NCI-H2029 (cell line): ENCODE measurements around the gene FAM219A.
"Not testable (repeated sequence)": the region's sequence is repeated elsewhere in the genome, so short reads cannot be mapped to it uniquely, and the experiment has no call there.

ENCODE experiments used
- DNase-seq: peaks from one replicate; lab custom pipeline; 2025; lab: John Stamatoyannopoulos, UW

Gene FAM219A

GRCh38 chr9:34484678-34485077, 26.3 kb upstream of the FAM219A start:
- no peak for DNase-seq

- DNase-seq, result not testable (repeated sequence)
These were observed 24.4 kb upstream of the FAM219A start for GRCh38 chr9:34482746-34483145.

DNA sequence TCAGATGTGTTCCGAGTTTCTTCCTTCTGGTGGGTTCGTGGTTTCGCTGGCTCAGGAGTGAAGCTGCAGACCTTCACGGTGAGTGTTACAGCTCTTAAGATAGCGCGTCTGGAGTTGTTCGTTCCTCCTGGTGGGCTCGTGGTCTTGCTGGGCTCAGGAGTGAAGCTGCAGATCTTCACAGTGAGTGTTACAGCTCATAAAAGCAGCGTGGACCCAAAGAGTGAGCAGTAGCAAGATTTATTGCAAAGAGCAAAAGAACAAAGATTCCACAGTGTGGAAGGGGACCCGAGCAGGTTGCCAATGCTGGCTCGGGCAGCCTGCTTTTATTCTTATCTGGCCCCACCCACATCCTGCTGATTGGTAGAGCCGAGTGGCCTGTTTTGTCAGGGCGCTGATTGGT, 23.2 kb upstream of the FAM219A start:
- not testable (repeated sequence) for DNase-seq

- no peak for DNase-seq
These were observed 21.1 kb upstream of the FAM219A start for GRCh38 chr9:34479431-34479866.

- no peak for DNase-seq
These were observed 19.2 kb upstream of the FAM219A start for GRCh38 chr9:34477541-34477940.

DNA sequence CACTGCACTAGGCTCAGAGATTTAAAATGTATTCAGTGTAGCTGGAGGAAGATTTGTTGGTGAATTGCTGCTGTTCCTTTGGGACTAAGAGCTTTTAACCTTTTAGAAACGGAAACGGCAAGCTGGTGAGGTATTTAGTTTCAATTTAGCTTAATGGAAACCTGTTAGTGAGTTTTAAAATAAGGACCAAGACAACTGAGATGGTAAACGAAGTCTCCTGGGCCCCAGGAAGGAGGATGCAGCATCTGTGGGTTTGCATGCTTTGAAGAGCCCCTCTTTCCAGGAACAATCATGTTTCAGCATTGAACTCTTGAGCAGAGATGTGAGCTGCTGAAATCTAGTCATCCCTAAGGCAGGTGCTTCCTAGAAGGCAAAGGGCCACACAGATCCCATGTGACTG, 16.7 kb upstream of the FAM219A start:
- no peak for DNase-seq

GRCh38 chr9:34465468-34465867, 7.1 kb upstream of the FAM219A start:
- DNase-seq, result no peak

- no peak for DNase-seq
These were observed 6.2 kb upstream of the FAM219A start for GRCh38 chr9:34464571-34464970.

DNA sequence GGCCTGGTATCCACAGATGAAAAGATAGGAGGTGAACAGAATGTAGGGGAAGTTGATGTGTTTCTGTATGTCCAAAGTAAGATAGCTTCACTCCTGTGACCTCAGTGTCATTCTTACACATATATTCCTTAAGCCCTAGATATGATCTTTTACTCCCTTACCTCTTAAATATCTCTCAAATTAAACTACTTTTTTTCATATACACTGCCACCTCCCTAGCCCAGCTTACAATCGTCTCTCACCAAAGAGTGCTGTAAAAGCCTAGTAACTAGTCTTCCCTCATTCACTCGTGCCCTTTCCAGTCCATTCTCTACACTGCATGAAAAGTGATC, 5.5 kb upstream of the FAM219A start:
- DNase-seq, result no peak

DNA sequence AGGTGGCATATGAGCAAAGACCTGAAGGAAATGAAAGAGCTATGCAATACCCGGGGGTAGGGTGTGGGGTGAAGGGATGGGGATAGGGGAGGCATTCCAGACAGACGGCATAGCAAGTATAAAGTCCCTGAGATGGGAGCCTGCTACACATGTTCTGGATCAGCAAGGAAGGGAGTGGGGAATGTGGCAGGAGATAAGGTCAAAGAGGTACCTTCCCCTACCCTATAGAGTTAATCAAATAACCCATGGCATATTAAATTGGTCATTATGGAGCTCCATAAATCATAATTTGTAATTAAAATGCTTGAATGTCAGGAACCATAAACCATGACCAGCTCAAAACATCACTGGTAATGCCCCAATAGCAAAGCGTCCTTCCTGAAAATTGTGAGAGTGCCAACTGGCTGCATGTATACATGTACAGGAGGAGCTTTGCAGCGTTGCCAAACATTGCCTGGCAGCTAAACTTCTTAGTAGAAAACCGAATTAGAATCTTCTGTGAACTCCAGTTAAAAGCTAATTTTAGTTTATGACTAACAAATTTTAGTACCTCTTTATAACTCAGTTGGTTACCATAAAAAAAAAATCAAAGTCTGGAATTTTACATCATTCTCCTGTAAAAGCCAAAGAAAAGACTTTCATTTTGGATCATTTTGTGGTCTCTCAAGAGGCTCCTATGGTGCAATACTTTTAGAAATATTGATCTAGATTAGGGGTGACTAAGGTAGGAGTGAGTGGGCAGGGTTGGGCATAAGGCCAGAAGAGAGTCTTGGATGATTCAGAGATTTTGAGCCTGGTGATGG, 4.9 kb upstream of the FAM219A start:
- DNase-seq, result no peak

DNA sequence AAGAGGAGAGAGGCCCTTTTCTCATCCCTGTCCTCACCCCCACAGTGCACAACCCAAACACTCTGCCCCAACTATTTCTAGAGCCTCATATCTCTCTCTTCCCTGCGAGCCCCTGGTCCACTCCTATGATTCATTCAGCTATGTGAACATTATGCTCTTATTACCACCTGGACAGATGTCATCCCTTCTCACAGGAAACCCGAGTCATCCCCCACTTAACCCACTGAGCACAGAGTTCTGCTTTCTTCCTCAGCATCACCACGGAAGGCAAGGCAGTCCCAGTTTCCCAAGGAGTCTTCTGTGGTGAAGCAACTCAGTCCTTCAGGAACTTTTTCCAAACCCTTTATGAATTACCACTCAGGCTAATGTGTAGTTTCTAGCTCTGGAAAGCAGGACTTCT, 1.6 kb upstream of the FAM219A start:
- DNase-seq, result no peak

DNA sequence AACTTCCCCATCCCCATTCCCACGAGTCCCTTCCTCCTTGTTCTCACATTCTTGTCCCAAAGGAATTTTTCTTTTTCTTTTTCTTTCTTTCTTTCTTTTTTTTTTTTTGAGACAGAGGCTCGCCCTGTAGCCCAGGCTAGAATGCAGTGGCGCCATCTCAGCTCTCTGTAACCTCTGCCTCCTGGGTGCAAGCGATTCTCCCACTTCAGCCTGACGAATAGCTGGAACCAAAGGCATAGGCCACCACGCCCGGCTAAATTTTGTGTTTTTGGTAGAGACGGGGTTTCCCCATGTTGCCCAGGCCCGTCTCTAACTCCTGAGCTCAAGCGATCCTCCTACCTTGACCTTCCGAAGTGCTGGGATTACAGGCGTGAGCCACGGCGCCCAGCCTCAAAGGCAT, 986 bp upstream of the FAM219A start:
- DNase-seq, result no peak

DNA sequence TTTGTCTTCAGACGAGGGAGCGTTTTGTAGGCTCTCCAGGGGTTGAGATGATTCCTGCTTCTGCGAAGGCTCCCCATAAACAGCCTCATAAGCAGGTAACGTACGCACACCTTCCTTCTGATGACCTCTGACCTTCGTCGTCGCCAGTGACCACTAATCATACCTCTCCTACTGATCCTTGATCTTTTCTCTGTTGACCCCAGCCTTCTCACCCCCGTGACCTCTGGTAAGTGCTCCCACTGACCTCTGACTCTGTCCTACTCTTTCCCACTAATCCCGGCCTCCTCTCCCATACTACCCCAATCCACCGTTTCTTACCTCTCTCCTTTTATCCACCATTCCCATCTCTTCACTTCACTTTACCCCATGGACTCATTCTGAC, 580 bp upstream of the FAM219A start:
- DNase-seq, result no peak

DNA sequence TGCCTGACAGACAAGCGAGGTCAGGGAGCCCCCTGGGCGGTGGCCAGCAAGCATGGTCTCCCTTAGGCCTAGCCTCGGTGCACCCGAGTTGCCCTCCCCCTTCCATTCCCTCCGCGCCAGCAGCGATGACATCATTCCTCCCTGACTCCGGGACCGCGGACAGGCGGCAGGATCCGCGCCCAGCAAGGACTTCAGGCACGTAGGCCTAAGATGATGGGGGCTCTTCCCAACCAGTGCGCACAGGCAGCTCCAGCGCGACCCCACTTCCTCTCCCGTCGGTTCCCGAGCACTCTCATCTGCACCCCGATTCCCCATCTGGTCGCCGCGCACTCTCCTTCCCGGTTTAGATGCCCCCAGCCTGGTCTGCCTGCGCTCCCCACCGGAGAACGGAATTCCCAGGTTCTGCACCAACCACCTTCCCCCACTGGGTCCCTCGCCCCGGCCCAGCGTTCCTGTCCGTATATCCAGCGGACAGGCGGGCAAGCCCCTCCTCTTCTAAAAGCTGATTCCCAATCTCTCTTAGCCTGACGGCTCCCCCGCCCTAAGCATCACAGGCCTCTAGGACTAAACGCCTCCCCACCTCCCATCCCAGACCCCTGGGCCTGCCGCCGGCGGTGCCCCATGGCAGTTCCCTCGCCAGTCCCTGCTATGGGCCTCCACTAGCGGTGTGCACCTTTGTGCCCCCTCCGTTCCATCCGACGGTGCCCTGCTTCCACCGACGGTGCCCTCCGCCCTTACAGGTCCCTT, 931 bp downstream of the FAM219A start:
- peak; percentile 69 for DNase-seq

GRCh38 chr9:34456746-34457145, 1.6 kb downstream of the FAM219A start:
- no peak for DNase-seq

- no peak for DNase-seq
These were observed 2.2 kb downstream of the FAM219A start for GRCh38 chr9:34456151-34456550.

DNA sequence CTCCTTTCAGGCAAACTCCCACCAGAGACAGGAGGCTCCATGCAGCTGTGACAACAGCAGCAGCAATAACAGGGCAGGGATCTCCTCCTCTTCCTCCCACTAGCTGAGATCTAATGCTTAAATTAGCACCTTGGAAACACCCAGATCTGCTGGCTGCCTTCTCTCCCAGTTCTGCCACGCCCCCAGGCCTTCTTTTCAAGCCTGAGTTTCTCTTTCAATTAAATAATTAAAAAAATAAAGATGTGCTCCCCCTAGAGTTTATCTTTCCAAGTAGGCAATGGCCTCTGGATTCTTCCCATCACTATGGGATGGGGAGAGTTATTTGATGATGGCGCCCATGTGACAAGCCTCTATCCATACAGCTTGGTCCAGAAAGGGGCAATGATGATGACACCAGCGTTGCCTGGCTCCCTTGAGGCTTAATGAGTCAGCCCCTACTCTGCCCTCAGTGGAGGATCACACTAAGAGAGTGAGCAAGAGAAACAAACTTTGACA, 3.8 kb downstream of the FAM219A start:
- DNase-seq, result no peak

DNA sequence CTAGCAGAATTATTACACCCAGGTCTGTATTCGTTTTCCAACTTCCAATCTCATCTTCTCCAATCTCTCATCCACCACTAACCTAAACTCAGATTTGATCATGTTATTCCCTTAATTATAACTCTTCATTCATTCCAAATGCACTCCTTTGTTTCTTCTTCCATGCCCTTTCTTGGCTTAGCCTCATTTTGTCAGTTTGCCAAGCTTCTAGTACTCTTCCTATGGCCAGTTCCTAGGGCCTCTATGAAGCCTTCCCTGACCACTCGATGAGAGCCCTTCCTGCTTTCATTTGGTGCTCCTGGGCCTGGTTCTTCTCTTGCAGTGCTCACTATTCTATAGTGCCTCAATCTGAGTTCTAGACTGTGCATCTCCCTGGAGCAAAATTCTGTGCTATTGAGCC, 5.8 kb downstream of the FAM219A start:
- no peak for DNase-seq

DNA sequence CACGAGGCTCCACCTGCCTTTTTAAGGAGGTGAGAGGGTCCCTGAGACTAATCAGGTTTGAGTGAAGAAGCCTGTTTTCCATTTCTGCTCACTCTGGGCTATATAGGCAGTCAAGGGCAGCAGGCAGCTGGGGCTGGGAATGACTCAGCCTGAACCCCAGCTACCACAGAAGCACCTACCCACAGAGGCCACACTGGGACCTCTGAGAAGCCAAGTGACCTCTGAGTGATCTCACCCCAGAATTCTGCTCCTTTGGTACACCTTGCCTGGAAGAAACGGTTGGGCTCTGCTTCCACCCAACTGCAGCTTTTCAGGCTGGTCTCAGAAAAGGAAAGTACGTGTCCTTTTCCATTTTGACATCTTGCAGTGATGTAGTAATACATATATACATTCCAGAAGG, 6.8 kb downstream of the FAM219A start:
- DNase-seq, result no peak

DNA sequence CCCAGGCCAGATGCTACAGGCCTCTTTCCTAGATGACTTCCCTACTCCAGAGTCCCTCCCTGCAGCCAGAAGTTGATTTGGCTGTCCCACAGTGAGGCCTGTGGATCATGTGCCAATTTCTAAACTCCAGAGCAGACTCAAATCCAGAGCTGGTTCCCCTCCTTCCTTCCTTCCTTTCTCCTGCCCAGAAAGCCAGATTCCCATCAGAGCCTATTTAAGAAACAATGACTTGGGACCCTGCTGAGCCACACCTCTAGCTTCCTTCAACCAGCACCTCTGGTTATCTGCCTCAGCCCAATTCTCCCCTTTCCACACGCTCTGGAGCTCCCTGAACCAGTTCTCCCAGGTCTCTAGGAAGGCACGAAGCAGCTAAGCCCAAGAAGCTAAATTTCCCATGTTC, 7.2 kb downstream of the FAM219A start:
- no peak for DNase-seq

- no peak for DNase-seq
These were observed 7.7 kb downstream of the FAM219A start for GRCh38 chr9:34450644-34451043.

DNA sequence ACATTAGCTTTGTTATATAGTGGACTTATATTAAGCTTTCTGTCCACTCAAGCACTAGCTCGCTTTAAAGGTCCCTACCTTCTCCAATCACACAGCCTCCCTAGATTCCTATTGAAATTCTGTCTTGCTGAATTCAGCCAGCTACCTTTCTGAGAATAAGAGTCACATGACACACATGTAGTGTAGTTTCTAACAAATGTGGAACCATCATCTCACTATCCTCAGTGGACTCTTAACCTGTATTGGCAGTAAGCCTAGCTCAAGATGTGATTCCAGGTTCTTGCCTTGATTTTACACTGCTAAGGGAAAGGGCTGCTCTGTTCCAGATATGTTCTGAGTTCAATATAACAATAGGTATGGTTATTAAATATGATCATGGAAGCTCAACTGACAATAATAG, 11.4 kb downstream of the FAM219A start:
- DNase-seq, result no peak

DNA sequence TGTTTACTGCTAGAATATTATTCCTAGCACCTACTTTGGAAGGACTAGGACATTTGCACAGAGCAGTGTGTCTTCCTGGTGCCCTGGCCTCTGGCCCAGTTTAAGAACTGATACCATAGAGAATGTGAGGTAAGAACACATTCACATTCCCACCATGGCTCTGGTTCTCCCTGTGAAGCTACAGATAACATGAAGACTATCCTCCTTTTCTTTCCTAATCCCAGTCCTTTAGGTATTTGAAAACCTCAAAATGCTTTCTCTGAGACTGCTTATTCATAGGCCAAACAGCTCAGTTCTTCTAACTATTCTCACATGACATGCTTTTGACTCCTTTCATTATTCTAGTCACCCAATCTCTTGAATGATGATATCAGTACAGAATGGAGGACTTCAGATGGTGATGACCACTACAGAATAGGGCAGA, 11.9 kb downstream of the FAM219A start:
- no peak for DNase-seq

GRCh38 chr9:34443976-34444375, 14.4 kb downstream of the FAM219A start:
- no peak for DNase-seq
